GM18867 (cell line): ENCODE data around the gene PGAP3.

Experiments
- ATAC-seq: cut with Tn5 transposase; IDR thresholded peaks from one replicate; pipeline ENCODE4 v1.9.1; 2021; ENCODE audit warnings: mild to moderate bottlenecking, moderate library complexity; ENCODE audit not compliant: unreplicated experiment

PGAP3 gene

DNA sequence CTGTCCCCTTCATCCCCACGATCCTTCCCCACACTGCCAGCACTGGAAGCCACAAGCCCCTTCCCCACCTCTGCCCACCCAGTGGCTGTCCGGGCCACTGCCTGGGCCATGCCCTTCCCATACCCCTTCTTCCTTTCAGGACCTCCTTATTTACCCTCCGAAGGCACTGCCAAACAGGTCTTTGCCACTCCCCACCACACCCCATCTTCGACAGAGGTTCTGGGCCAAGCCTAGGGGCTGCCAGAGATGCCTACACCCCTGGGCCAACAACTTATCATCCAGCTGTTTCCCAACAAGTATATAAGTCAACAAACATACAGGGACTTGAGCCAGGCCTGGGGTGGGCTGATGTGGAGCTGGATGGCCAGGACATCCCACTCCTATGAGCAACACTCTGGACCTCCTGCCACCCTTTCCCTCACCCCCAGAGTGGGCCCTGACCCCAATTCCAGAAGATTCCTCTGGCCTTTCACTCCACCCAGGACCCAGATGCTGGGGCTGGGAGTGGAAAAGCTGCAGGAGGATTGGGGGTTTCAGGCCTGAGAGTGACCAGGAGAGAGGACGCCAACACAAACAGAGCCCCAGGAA lies 62.6 kb downstream of the PGAP3 start:
- ATAC-seq: no peak

DNA sequence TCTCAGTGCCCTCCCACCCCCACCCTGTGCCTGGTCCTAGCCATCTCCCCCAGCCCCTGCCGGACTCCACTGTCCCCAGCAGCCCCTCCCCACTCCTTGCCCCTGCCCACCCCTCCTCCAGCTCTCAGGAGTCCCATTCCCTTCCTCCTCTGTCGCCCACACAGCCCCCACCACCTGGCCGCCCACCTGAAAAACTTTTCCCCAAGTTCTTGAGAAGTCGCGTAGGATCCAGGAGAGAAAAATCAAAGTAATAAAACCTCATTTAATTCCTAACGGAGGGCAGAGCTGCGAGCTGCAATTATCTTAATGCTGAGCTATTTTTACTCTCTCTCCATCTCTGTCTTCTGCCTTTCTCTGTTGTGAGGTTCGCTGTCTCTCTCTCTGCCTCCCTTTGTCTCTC lies 63.5 kb downstream of the PGAP3 start:
- ATAC-seq: no peak

DNA sequence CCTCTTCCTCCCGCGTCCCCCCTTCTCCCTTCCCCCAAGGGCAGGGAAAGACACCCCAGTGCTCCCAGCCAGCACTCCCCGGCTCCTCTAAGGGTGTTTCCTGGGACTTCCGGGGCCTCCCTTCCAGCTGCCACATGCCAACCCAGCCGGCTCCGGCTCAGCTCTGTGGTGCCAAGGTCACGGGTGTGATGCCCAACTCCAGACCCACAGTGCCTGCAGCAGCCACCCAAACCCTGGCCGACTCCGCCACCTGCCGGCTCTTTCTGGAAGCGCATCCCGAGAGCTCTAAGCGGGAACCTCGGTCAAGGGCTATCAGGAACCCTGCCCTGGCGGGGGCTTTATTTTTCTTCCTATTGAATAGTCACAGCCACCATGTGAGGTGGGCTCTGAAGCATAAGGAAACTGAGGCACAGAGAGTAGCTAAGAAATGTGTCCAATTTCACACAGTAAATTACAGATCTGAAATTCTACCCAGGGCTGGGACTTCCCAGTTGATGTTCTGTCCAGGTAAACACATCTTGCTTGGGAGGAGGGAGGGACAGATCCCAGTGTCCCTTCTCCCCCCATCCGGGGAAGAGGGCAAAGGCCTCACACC lies 64.4 kb downstream of the PGAP3 start:
- peak; percentile 45 for ATAC-seq

DNA sequence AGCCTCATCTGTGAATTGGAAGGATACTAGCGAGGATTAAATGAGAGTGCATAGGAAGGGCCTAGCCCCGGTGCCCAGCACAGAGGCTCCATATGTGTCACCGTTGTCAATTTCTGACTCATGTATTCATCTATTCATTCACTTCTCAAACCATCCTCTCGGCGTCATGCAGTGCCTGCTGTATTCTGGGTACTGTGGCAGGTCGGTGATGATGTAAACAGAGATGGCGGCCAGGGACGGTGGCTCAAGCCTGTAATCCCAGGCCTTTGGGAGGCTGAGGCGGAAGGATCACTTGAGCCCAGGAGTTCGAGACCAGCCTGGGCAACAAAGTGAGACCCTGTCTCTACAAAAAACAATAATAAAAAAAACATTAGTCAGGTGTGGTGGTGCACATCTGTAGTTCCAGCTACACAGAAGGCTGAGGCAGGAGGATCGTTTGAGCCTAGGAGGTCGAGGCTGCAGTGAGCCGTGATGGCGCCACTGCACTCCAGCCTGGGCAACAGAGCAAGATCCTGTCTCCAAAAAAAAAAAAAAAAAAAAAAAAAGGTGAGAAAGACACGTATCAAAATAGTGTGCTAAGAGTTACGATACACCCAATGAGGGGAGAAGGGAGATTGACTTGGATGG lies 65.4 kb downstream of the PGAP3 start:
- ATAC-seq: peak; percentile 13

DNA sequence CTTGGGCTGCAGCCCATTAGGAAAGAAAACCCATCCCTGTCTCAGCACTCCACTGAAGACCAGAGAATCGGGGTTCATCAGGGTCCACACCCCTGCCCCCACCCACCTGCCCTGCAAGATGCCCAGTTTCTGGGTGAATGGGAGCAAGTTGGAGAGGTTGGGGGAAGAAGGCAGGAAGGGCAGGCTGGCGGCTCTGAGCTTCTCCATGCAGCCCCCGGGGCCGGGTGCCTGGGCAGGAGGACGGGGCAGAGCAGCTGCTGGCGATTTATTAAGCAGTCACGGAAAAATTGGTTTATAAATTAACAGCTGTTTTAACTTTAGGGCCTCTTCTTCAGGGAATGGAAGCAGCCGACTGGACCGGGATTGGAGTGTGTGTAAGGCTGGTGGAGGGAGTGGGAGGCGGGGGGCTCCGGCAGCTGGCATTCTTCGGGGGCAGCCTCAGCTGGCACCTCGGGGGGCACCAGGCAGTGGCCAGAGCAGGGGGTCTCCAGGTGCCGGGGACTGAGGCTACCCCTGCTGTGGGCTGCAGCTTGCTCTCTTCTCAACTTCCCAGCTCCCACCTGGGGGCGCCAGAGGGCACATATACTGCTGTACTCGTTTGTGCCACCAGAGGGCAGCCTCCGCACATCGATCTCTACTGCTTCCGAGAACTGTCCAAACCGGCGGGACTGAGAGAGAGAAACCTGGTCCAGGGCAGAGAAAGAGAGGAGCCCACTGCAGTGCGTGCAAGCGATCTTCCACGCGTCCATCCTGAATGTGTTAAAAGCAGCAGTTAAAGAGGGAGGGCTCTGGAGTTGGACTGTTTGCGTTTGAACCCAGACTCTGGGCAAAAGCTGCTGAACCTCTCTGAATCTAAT lies 66.1 kb downstream of the PGAP3 start:
- peak; percentile 50 for ATAC-seq
